SK-N-SH treated with all-trans-retinoic acid at 6 μM for 48 hours (cell line): ENCODE data around the gene KRT10.

ENCODE experiments used
- CREB5 ChIP-seq: fragments of 250-450 bp; sonication (Bioruptor Pico); IDR thresholded peaks from 2 replicates; pipeline ENCODE4 v1.5.1; 2020; ENCODE audit warnings: low read depth, mild to moderate bottlenecking, moderate library complexity
- PATZ1 ChIP-seq: fragments of 250-450 bp; sonication (Bioruptor Pico); IDR thresholded peaks from 2 replicates; pipeline ENCODE4 v1.8.0; 2020; ENCODE audit warnings: mild to moderate bottlenecking, moderate library complexity, borderline replicate concordance
- POU6F1 ChIP-seq: fragments of 250-450 bp; sonication (Bioruptor Pico); IDR thresholded peaks from 2 replicates; pipeline ENCODE4 v1.8.0; 2021; ENCODE audit warnings: low read depth, mild to moderate bottlenecking, moderate library complexity, borderline replicate concordance
- RARB ChIP-seq: fragments of 250-450 bp; sonication (Bioruptor Pico); IDR thresholded peaks from 2 replicates; pipeline ENCODE4 v1.8.0; 2021; ENCODE audit warnings: mild to moderate bottlenecking, moderate library complexity
- TSHZ2 ChIP-seq: fragments of 250-450 bp; sonication (Bioruptor Pico); IDR thresholded peaks from 2 replicates; pipeline ENCODE4 v1.5.0; 2020; ENCODE audit warnings: mild to moderate bottlenecking, moderate library complexity
- ZC3H10 ChIP-seq: fragments of 250-450 bp; sonication (Bioruptor Pico); IDR thresholded peaks from 2 replicates; pipeline ENCODE4 v1.5.1; 2021; ENCODE audit warnings: mild to moderate bottlenecking, moderate library complexity

GRCh38 chr17:40830085-40830776, 7.8 kb upstream of the KRT10 start:
- no peak for TF ChIP-seq PATZ1 (CRISPR knock-in tag)
- no peak for TF ChIP-seq ZC3H10
- no peak for TF ChIP-seq CREB5 (CRISPR knock-in tag)
- no peak for TF ChIP-seq RARB
- no peak for TF ChIP-seq POU6F1 (CRISPR knock-in tag)
- TF ChIP-seq TSHZ2 (CRISPR knock-in tag) = no peak
